Stimulated activated CD4-positive, alpha-beta T cell treated with anti-CD3 and anti-CD28 coated beads, TNF-alpha, amount 100 ng/mL, for 24 hours (primary cell): Measurements from ENCODE around the gene FEN1.

ENCODE experiments used
- DNase-seq, 3 experiments: peaks; one replicate each; pipeline ENCODE4 v3.0.0-alpha.2; 2020; ENCODE audit warnings: low read depth in 3 of 3

The FEN1 gene

GRCh38 chr11:61841636-61842527 lies 49.2 kb downstream of the FEN1 start:
- DNase-seq, result no peak

DNA sequence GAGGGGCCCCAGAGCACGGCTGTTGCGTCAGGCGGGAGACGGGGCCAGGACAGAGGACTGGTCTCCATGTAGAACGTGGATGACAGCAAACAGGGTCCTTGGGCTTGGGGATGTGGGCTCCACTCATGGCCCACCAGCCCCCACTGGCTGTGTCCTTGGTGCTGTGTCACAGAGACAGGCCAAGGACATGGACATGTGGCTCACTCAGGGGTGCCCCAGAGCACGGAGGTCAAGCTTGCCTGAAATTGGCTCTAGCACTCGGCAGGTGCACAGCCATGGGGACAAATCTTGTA lies 49.8 kb downstream of the FEN1 start:
- no peak for DNase-seq

DNA sequence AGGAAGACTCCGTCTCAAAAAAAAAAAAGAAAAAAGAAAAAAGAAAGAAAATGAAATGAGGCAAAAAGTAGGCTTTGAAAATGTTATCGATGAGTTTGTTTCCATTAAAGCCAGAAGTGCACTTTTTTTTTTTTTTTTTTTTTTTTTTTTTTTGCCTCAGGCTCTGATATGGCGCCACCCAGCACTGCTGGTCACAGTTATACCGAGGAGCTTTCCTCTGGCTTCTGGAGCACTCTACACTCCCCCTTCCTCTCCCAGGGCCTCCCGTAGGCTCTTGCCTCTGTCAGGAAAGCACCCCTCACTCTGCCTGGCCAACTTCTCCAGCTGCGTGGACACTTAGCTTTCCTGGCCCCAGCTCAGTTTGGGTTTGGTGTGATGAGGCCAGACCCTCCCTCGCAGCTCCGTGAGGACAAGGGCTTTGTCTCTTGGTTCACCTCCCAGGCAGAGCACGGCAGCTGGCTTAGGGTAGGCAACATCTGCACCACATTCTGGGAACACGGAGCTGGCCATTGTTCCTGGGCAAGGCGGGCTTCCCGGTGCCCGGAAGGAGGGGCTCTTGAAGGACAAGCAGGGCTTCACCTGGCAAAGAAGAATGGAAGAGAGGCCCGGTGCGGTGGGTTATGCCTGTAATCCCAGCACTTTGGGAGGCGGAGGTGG lies 52.3 kb downstream of the FEN1 start:
- no peak for DNase-seq

- no peak for DNase-seq
These were observed 53.8 kb downstream of the FEN1 start for GRCh38 chr11:61846362-61847020.
